Memory B cell (primary cell): ENCODE data around the gene GPR146.
A peak's percentile ranks its signal among the peaks of the same experiment; 100 is the strongest.
"Not testable (repeated sequence)": the region's sequence is repeated elsewhere in the genome, so short reads cannot be mapped to it uniquely, and the experiment has no call there.

Source experiments
- ATAC-seq: fragments of 150-1000 bp; cut with Tn5 transposase; 2 replicates; pipeline ENCODE4 v1.10.0; 2021; ENCODE audit warnings: low read depth, mild to moderate bottlenecking, moderate library complexity
- DNase-seq, 2 donors: peaks; one replicate each; pipeline ENCODE4 v3.0.0; 2022; ENCODE audit warnings: low spot score in 2 of 2
- H3K27ac Mint-ChIP-seq: one replicate; pipeline ENCODE4 v1.8.0; 2022; ENCODE audit warnings: mild to moderate bottlenecking, moderate library complexity, mixed read lengths
- H3K27me3 Mint-ChIP-seq: one replicate; pipeline ENCODE4 v1.8.0; 2022; ENCODE audit warnings: mixed read lengths
- H3K36me3 Mint-ChIP-seq: one replicate; pipeline ENCODE4 v1.8.0; 2022; ENCODE audit warnings: mild to moderate bottlenecking, mixed read lengths
- H3K4me1 Mint-ChIP-seq: one replicate; pipeline ENCODE4 v1.8.0; 2022; ENCODE audit warnings: mixed read lengths
- H3K4me3 Mint-ChIP-seq: one replicate; pipeline ENCODE4 v1.8.0; 2022; ENCODE audit warnings: mild to moderate bottlenecking, moderate library complexity, mixed read lengths
- H3K9me3 Mint-ChIP-seq: one replicate; pipeline ENCODE4 v1.8.0; 2022; ENCODE audit warnings: mixed read lengths

GPR146 gene, protein sequence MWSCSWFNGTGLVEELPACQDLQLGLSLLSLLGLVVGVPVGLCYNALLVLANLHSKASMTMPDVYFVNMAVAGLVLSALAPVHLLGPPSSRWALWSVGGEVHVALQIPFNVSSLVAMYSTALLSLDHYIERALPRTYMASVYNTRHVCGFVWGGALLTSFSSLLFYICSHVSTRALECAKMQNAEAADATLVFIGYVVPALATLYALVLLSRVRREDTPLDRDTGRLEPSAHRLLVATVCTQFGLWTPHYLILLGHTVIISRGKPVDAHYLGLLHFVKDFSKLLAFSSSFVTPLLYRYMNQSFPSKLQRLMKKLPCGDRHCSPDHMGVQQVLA

DNA sequence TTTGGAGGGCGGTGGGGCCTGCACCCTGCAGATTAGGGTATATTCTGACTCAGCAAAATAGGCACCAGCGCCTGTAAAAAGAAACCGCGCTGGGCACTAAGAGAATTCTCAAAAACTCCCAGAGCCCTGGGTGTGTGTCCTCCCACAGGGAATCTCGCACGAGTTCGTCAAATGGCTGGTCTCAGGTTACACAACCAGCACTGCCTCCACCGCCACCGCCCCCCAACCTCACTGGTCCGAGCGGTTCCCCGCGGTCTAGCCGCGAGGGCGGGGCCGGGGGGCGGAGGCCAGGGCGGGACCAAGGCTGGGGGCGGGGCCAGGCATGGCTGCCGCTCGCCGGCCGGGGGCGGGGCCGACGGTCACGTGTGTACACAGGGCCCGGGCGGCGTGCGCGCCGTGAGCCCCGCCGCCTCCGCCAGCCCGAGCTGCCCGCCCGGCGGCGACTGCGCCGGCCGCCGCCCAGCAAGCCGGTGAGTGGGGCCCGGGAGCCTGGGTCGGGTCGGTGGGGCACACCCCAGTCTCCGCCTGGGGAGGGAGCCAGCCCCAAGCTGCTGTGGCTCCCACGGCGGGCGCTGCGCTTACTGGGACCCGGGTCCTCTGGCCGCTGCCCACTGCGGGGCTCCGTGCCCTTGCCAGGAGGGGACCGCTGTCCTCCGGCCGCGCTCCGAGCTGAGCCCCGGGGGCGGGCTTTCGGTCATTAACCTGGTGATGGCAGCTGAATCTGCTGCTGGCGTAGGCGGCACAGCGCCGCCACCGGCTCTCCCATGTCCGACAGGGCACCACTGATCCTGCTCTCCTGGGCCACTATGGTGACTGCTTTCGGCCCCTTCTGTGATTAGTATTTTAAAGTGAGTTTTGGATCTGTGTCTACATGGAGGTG, at the start of gene GPR146:
Gene GPR146, plus strand, starts transcription at position 358 of the 880 bp plus-strand sequence. CDS start 12,970 bp downstream, outside the sequence.
- DNase-seq = peak; percentile 85 to 89
- peak within 1 kb of the TSS; percentile 85 for H3K4me3 Mint-ChIP-seq
- peaks cover 13% of the 10 kb centered on the region for H3K4me1 Mint-ChIP-seq
- peak within 1 kb of the TSS; percentile 76 for H3K27ac Mint-ChIP-seq
- no peaks in the 10 kb centered on the region for H3K27me3 Mint-ChIP-seq
- no peaks in the 10 kb centered on the region for H3K9me3 Mint-ChIP-seq
- no peaks in the 10 kb centered on the region for H3K36me3 Mint-ChIP-seq
- ATAC-seq = peak; percentile 93

GRCh38 chr7:994592-995308, 49.6 kb upstream of the GPR146 start:
- Mint-ChIP-seq H3K4me3 (no peak overlapping the region), H3K36me3 (peaks cover 6% of the 10 kb centered on the region), H3K27me3 (peaks cover 1% of the 10 kb centered on the region), H3K27ac (no peak overlapping the region), H3K4me1 (peaks cover 8% of the 10 kb centered on the region), H3K9me3 (no peaks in the 10 kb centered on the region)
- DNase-seq (no peak), ATAC-seq (no peak)

GRCh38 chr7:995571-995970, 48.8 kb upstream of the GPR146 start:
- DNase-seq (no peak), ATAC-seq (no peak)
- peaks cover 1% of the 10 kb centered on the region for H3K27me3 Mint-ChIP-seq
- H3K4me3 Mint-ChIP-seq = no peak overlapping the region
- peaks cover 14% of the 10 kb centered on the region for H3K4me1 Mint-ChIP-seq
- H3K9me3 Mint-ChIP-seq = no peaks in the 10 kb centered on the region
- no peak overlapping the region for H3K27ac Mint-ChIP-seq
- peaks cover 12% of the 10 kb centered on the region for H3K36me3 Mint-ChIP-seq

DNA sequence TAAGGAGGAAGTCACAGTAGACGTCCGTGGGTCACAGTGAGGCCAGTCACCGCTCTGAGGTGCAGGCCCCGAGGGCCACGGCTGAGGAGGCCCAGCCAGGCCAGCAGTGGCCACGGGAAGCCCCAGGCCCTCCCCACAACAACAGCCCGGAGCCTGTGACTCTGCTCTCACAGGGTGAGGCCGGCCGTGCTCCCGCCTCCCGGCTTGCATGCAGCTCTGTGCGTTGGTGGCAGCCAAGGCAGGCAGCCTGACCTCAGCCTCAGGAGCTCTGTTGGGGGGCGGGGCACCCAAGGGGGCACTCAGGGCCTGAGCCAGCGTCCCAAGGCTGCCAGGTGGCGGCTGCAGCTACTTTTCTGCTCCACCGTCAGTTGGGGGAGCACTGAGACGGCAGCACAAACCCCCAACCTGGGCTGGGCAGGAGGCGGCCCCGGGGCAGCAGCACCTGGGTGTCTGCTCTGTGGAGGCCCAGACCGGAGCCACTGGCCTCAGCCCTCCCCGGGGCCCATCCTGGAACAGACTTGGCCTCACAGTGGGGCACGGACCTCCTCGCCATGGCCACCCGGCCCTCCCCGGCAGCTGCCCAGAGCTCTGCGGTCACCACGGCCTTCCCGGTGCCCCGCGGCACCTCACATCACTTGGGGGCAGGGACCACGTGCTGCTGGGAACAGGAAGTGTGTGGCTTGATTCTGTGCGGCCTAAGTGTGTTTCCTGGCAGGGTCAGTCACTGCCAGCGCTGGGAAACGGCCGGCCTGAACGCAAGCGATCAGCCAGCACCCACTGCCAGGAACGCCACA, 48.1 kb upstream of the GPR146 start:
- Mint-ChIP-seq H3K27ac (no peak overlapping the region), H3K27me3 (peaks cover 1% of the 10 kb centered on the region), H3K4me3 (no peak overlapping the region), H3K4me1 (peaks cover 21% of the 10 kb centered on the region), H3K9me3 (no peaks in the 10 kb centered on the region), H3K36me3 (peaks cover 18% of the 10 kb centered on the region)
- no peak for ATAC-seq
- no peak for DNase-seq

DNA sequence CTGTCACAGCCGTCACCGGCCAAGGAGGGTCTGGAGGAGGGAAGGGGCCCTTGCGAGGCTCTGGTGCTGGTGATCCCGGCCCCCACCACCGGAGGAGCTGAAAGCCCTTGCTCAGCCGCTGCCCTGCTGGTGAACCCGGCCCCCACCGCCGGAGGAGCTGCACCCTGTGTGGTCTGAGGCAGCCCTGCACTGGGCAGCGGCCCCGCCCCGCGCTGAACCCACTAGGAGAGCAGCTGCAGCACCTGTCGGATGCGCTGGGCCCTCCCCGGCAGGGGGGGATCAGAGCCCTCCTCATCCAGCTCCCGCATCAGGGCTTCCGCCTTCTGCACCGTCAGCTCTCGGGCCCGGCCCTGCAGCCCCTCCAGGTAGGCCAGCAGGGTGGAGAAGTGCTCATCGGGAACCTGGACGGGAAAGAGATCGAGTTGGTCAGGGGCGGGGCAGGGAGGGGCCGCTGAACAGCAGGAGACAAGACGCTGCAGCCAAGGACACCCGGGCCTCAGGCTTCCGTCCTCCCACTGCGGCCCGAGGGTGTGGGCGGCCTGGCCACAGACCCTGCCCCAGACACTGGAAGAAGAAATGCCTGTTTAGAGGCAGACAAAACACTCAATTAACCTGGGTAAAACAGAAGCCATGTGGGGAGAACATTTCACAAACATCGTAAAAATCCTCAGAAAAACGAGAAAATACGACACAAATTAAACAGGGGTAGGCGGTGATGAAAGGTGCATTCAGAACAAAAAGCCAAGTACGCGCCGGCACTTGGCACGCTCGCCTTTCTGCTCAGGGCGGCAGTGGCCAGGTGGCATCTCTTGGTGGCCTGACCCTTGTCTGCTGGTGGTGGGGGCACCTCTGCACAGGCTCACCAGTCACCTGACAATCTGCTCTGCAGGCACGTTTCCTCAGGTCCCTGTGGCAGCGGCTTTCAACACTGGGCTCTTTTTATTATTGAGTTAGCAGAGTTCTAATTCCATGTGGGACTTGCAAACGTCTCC, 46.6 kb upstream of the GPR146 start:
- Mint-ChIP-seq H3K27ac (no peak overlapping the region), H3K27me3 (peaks cover 1% of the 10 kb centered on the region)

GRCh38 chr7:999149-999879, 45.0 kb upstream of the GPR146 start:
- H3K36me3 Mint-ChIP-seq = peaks cover 19% of the 10 kb centered on the region
- ATAC-seq = no peak
- H3K4me1 Mint-ChIP-seq = peaks cover 19% of the 10 kb centered on the region
- no peak for DNase-seq
- H3K9me3 Mint-ChIP-seq = no peaks in the 10 kb centered on the region
- peak overlapping the region; percentile 91 for H3K27ac Mint-ChIP-seq
- H3K4me3 Mint-ChIP-seq = no peak overlapping the region
- H3K27me3 Mint-ChIP-seq = peaks cover 1% of the 10 kb centered on the region

More for the DNA sequence above, 46.6 kb upstream of the GPR146 start:
- ATAC-seq (no peak), DNase-seq (no peak)
- H3K36me3 Mint-ChIP-seq = peaks cover 19% of the 10 kb centered on the region
- H3K4me1 Mint-ChIP-seq = peaks cover 21% of the 10 kb centered on the region
- no peaks in the 10 kb centered on the region for H3K9me3 Mint-ChIP-seq
- H3K4me3 Mint-ChIP-seq = no peak overlapping the region

GRCh38 chr7:999941-1000935, 44.1 kb upstream of the GPR146 start:
- Mint-ChIP-seq H3K9me3 (no peaks in the 10 kb centered on the region), H3K36me3 (peaks cover 19% of the 10 kb centered on the region), H3K27ac (peak overlapping the region; percentile 91), H3K4me1 (peaks cover 18% of the 10 kb centered on the region), H3K4me3 (no peak overlapping the region), H3K27me3 (no peaks in the 10 kb centered on the region)
- ATAC-seq (peak; percentile 43), DNase-seq (no peak)

- H3K4me1 Mint-ChIP-seq = peaks cover 22% of the 10 kb centered on the region
- H3K27ac Mint-ChIP-seq = peak overlapping the region; percentile 91
- H3K9me3 Mint-ChIP-seq, DNase-seq, H3K27me3 Mint-ChIP-seq, H3K4me3 Mint-ChIP-seq, ATAC-seq: not testable (repeated sequence)
- H3K36me3 Mint-ChIP-seq = peaks cover 22% of the 10 kb centered on the region
Measured at GRCh38 chr7:1001069-1001770, 43.1 kb upstream of the GPR146 start.

- peaks cover 26% of the 10 kb centered on the region for H3K36me3 Mint-ChIP-seq
- not testable (repeated sequence) for H3K4me3 Mint-ChIP-seq, DNase-seq, ATAC-seq, H3K9me3 Mint-ChIP-seq, H3K27me3 Mint-ChIP-seq
- H3K4me1 Mint-ChIP-seq = peaks cover 22% of the 10 kb centered on the region
- peak overlapping the region; percentile 91 for H3K27ac Mint-ChIP-seq
Measured at GRCh38 chr7:1002026-1002425, 42.3 kb upstream of the GPR146 start.

- ATAC-seq, H3K4me3 Mint-ChIP-seq, DNase-seq, H3K9me3 Mint-ChIP-seq, H3K27me3 Mint-ChIP-seq: not testable (repeated sequence)
- Mint-ChIP-seq H3K4me1 (peaks cover 22% of the 10 kb centered on the region), H3K27ac (peak overlapping the region; percentile 91), H3K36me3 (peaks cover 26% of the 10 kb centered on the region)
Measured at GRCh38 chr7:1002445-1002844, 41.9 kb upstream of the GPR146 start.
